ENCODE data around the gene ADCY9. TPM values are rescaled to one million over a fixed set of nuclear protein-coding genes. Genes with fewer than 3 reads are reported as not detected.

The ADCY9 gene
- total and polyA plus RNA-seq, 2 donors (not counting 1 experiment from before 2014, with no cell fraction given): 1.7 to 2.1 TPM

- no peak for ATAC-seq (ENCODE audit: low read depth)
- Mint-ChIP-seq H3K4me3 (no peak overlapping the region), H3K4me1 (peaks cover 2% of the 10 kb centered on the region), H3K27ac (no peak overlapping the region), H3K9me3 (ENCODE audit: insufficient read depth) (no peaks in the 10 kb centered on the region), H3K27me3 (peaks cover 9% of the 10 kb centered on the region)
- Histone ChIP-seq H3K27me3 (replicated peaks in 1 of 4; ENCODE audit: control extremely low read depth in 1 of 4, control insufficient read depth in 3 of 4, insufficient read depth in 4 of 4, low read length in 3 of 4) (peaks cover 0 to 5% (median 0%) of the 10 kb centered on the region in 4 experiments), H3K36me3 (replicated peaks in 1 of 2; ENCODE audit: control extremely low read depth in 1 of 2, control insufficient read depth in 1 of 2, extremely low read depth in 1 of 2, insufficient read depth in 2 of 2, low read length in 1 of 2) (no peaks in the 10 kb centered on the region), H3K4me2 (replicated peaks; ENCODE audit: low read depth, low read length, poor library complexity, severe bottlenecking) (no peak overlapping the region), H3K27ac (ENCODE audit: low read length in 2 of 2) (no peak overlapping the region), H3K9me3 (ENCODE audit: control extremely low read depth in 1 of 3, control insufficient read depth in 2 of 3, insufficient read depth in 1 of 3, low read length in 2 of 3) (no peaks in the 10 kb centered on the region), H3K9ac (ENCODE audit: low read length) (no peak overlapping the region), H3K4me3 (ENCODE audit: control extremely low read depth in 1 of 5, extremely low read depth in 1 of 5, insufficient read depth in 1 of 5, low read depth in 2 of 5, low read length in 4 of 5) (no peak overlapping the region), H3K4me1 (ENCODE audit: control insufficient read depth in 2 of 2, insufficient read depth in 2 of 2, low read length in 2 of 2) (peaks cover 0 to 3% of the 10 kb centered on the region in 2 donors), H3K79me2 (ENCODE audit: control insufficient read depth, insufficient read depth, low read length) (no peaks in the 10 kb centered on the region), H4K20me1 (ENCODE audit: control insufficient read depth, insufficient read depth, low read length, poor library complexity, severe bottlenecking) (no peaks in the 10 kb centered on the region), H2AFZ (ENCODE audit: insufficient read depth, low read depth, low read length, poor library complexity, severe bottlenecking) (no peak overlapping the region)
- CTCF ChIA-PET: no interaction called here
- intact Hi-C loops (cut with micrococcal nuclease): no loop called here
- WGBS (ENCODE audit: insufficient coverage): 100% methylated on average over 3 of the region's 8 CpGs
- POLR2A ChIA-PET: no interaction called here
- TF ChIP-seq EZH2 (IDR thresholded peaks at IDR 0.05; ENCODE audit: borderline replicate concordance, insufficient read depth, low read depth, low read length, poor library complexity, severe bottlenecking) (no peak), CTCF (IDR thresholded peaks at IDR 0.05) (no peak)
- no peak for DNase-seq
Measured at GRCh38 chr16:4093495-4094126, 22.6 kb downstream of the ADCY9 start.

- ChIA-PET CTCF (no interaction called here), POLR2A (no interaction called here)
- 87% methylated on average over 2 of the region's 5 CpGs for WGBS (ENCODE audit: insufficient coverage)
- H2AFZ ChIP-seq (ENCODE audit: insufficient read depth, low read depth, low read length, poor library complexity, severe bottlenecking): no peak overlapping the region
- Mint-ChIP-seq H3K9me3 (ENCODE audit: insufficient read depth) (no peaks in the 10 kb centered on the region), H3K4me3 (no peak overlapping the region), H3K27me3 (peaks cover 9% of the 10 kb centered on the region), H3K27ac (no peak overlapping the region), H3K4me1 (peaks cover 2% of the 10 kb centered on the region)
- no peak overlapping the region for H3K4me2 ChIP-seq (replicated peaks; ENCODE audit: low read depth, low read length, poor library complexity, severe bottlenecking)
- ATAC-seq (ENCODE audit: low read depth) (no peak), DNase-seq (no peak)
- H3K9ac ChIP-seq (ENCODE audit: low read length): no peak overlapping the region
- H3K27ac ChIP-seq (ENCODE audit: low read length in 2 of 2): no peak overlapping the region
- peaks cover 0 to 3% of the 10 kb centered on the region in 2 donors for H3K4me1 ChIP-seq (ENCODE audit: control insufficient read depth in 2 of 2, insufficient read depth in 2 of 2, low read length in 2 of 2)
- H3K4me3 ChIP-seq (ENCODE audit: control extremely low read depth in 1 of 5, extremely low read depth in 1 of 5, insufficient read depth in 1 of 5, low read depth in 2 of 5, low read length in 4 of 5): no peak overlapping the region
- no peaks in the 10 kb centered on the region for H3K79me2 ChIP-seq (ENCODE audit: control insufficient read depth, insufficient read depth, low read length)
- peaks cover 0 to 5% (median 0%) of the 10 kb centered on the region in 4 experiments for H3K27me3 ChIP-seq (replicated peaks in 1 of 4; ENCODE audit: control extremely low read depth in 1 of 4, control insufficient read depth in 3 of 4, insufficient read depth in 4 of 4, low read length in 3 of 4)
- no peaks in the 10 kb centered on the region for H4K20me1 ChIP-seq (ENCODE audit: control insufficient read depth, insufficient read depth, low read length, poor library complexity, severe bottlenecking)
- no peaks in the 10 kb centered on the region for H3K36me3 ChIP-seq (replicated peaks in 1 of 2; ENCODE audit: control extremely low read depth in 1 of 2, control insufficient read depth in 1 of 2, extremely low read depth in 1 of 2, insufficient read depth in 2 of 2, low read length in 1 of 2)
- no peak for TF ChIP-seq EZH2 (IDR thresholded peaks at IDR 0.05; ENCODE audit: borderline replicate concordance, insufficient read depth, low read depth, low read length, poor library complexity, severe bottlenecking)
- TF ChIP-seq CTCF (IDR thresholded peaks at IDR 0.05): no peak
- H3K9me3 ChIP-seq (ENCODE audit: control extremely low read depth in 1 of 3, control insufficient read depth in 2 of 3, insufficient read depth in 1 of 3, low read length in 2 of 3): no peaks in the 10 kb centered on the region
- intact Hi-C loops (cut with micrococcal nuclease): no loop called here
Measured at GRCh38 chr16:4092547-4093265, 23.5 kb downstream of the ADCY9 start.

All from B cell (primary cell).